ENCODE measurements around the gene KRIT1.

Gene KRIT1

GRCh38 chr7:92156990-92157389 lies 88.7 kb downstream of the KRIT1 start:
- in situ Hi-C loops (cut with MboI; ENCODE audit: low sequenced_read_pairs, unreplicated experiment), result no loop called here
- no peak for TF ChIP-seq CTCF (IDR thresholded peaks at IDR 0.05; ENCODE audit: borderline replicate concordance, control extremely low read depth, extremely low read depth, insufficient read depth, missing control alignments)
- DNase-seq (ENCODE audit: low spot score), result no peak

GRCh38 chr7:92155108-92155739 lies 90.5 kb downstream of the KRIT1 start:
- TF ChIP-seq CTCF (IDR thresholded peaks at IDR 0.05; ENCODE audit: borderline replicate concordance, control extremely low read depth, extremely low read depth, insufficient read depth, missing control alignments), result no peak
- DNase-seq (ENCODE audit: low spot score), result no peak
- in situ Hi-C loops (cut with MboI; ENCODE audit: low sequenced_read_pairs, unreplicated experiment), result no loop called here

GRCh38 chr7:92150450-92151017 lies 95.2 kb downstream of the KRIT1 start:
- no peak for TF ChIP-seq CTCF (IDR thresholded peaks at IDR 0.05; ENCODE audit: borderline replicate concordance, control extremely low read depth, extremely low read depth, insufficient read depth, missing control alignments)
- DNase-seq (ENCODE audit: low spot score), result no peak
- in situ Hi-C loops (cut with MboI; ENCODE audit: low sequenced_read_pairs, unreplicated experiment), result no loop called here

- in situ Hi-C loops (cut with MboI; ENCODE audit: low sequenced_read_pairs, unreplicated experiment), result no loop called here
- no peak for DNase-seq (ENCODE audit: low spot score)
- no peak for TF ChIP-seq CTCF (IDR thresholded peaks at IDR 0.05; ENCODE audit: borderline replicate concordance, control extremely low read depth, extremely low read depth, insufficient read depth, missing control alignments)
Observed at GRCh38 chr7:92149736-92150239, 95.9 kb downstream of the KRIT1 start.

All from GM13976 (cell line).